H1 (cell line): ENCODE results near the gene WDR19. TPM values are rescaled to one million over a fixed set of nuclear protein-coding genes. Genes with fewer than 3 reads are reported as not detected.

ENCODE experiments used
- CTCF ChIA-PET: fragments of 300-600 bp; sonication (Branson Sonifier 250); formaldehyde crosslinking; loops from one replicate; lab custom pipeline; 2021; ENCODE audit not compliant: partially characterized antibody; lab: Charles Lee
- POLR2A ChIA-PET: fragments of 300-600 bp; sonication (Branson Sonifier 250); formaldehyde crosslinking; loops from one replicate; lab custom pipeline; 2021; ENCODE audit warnings: inconsistent platforms; ENCODE audit not compliant: partially characterized antibody; lab: Charles Lee
- DNase-seq, 2 experiments: peaks; one replicate each; pipeline versions ENCODE4 v3.0.0 to v3.0.0-alpha.2; 2010 to 2022; ENCODE audit warnings: low spot score in 2 of 2, low read depth in 1 of 2, mixed read lengths in 1 of 2
- FAIRE-seq: peaks from 2 replicates; lab custom pipeline; 2011; peaks lifted over from hg19 to GRCh38; lab: Jason Lieb, UNC
- H2AFZ ChIP-seq: 2 replicates; pipeline ENCODE4 v1.8.1; 2012; ENCODE audit warnings: low read length, inconsistent platforms
- H2AK5ac ChIP-seq: 2 replicates; pipeline ENCODE4 v1.6.1; 2013; ENCODE audit warnings: low read depth, low read length
- H2BK120ac ChIP-seq: replicated peaks from 2 replicates; pipeline ENCODE3; 2013; ENCODE audit warnings: low read depth, low read length, inconsistent platforms
- H2BK12ac ChIP-seq: 2 replicates; pipeline ENCODE4 v1.6.1; 2013; ENCODE audit warnings: low read depth, low read length
- H2BK15ac ChIP-seq: 2 replicates; pipeline ENCODE4 v1.6.1; 2013; ENCODE audit warnings: low read length
- H2BK20ac ChIP-seq: 2 replicates; pipeline ENCODE4 v1.6.1; 2013; ENCODE audit warnings: low read length
- H2BK5ac ChIP-seq: 2 replicates; pipeline ENCODE4 v1.6.1; 2013; ENCODE audit warnings: low read depth, low read length
- H3K14ac ChIP-seq: 2 replicates; pipeline ENCODE4 v1.6.1; 2013; ENCODE audit warnings: inconsistent platforms; ENCODE audit not compliant: insufficient read length
- H3K18ac ChIP-seq: 2 replicates; pipeline ENCODE4 v1.6.1; 2013; ENCODE audit warnings: low read length; ENCODE audit errors: extremely low read depth
- H3K23ac ChIP-seq: 2 replicates; pipeline ENCODE4 v1.6.1; 2013; ENCODE audit warnings: inconsistent platforms; ENCODE audit not compliant: insufficient read length
- H3K23me2 ChIP-seq: 2 replicates; pipeline ENCODE4 v1.6.1; 2013; ENCODE audit warnings: low read depth, low read length
- H3K27ac ChIP-seq: 2 replicates; pipeline ENCODE4 v1.6.1; 2011; ENCODE audit warnings: low read depth, low read length, inconsistent platforms
- H3K27me3 ChIP-seq, 4 experiments: replicated peaks in 1 of 4; 1 replicate in 1 of 4; 2 replicates in 3 of 4; pipeline versions ENCODE4 v1.6.1 to v1.8.1; 2011 to 2013; ENCODE audit warnings: low read length in 3 of 4, mild to moderate bottlenecking in 3 of 4, inconsistent platforms in 2 of 4, mixed read lengths in 2 of 4, moderate library complexity in 1 of 4; ENCODE audit not compliant: control insufficient read depth in 3 of 4, insufficient read depth in 3 of 4; ENCODE audit errors: extremely low read depth in 1 of 4
- H3K36me3 ChIP-seq, 4 experiments: 2 replicates each; pipeline versions ENCODE4 v1.6.1 to v1.8.1; 2011 to 2013; ENCODE audit warnings: mild to moderate bottlenecking in 4 of 4, low read length in 3 of 4, moderate library complexity in 2 of 4, control low read depth in 1 of 4, inconsistent platforms in 1 of 4; ENCODE audit not compliant: insufficient read depth in 4 of 4, control insufficient read depth in 2 of 4
- H3K4ac ChIP-seq: replicated peaks from 2 replicates; pipeline ENCODE3; 2013; ENCODE audit warnings: low read length, low read depth, mixed read lengths, inconsistent platforms; ENCODE audit not compliant: insufficient read length
- H3K4me1 ChIP-seq, 4 experiments: replicated peaks in 1 of 4; 1 replicate in 1 of 4; 2 replicates in 3 of 4; pipeline versions ENCODE4 v1.6.1 to v1.8.1; 2011 to 2013; ENCODE audit warnings: low read length in 3 of 4, inconsistent platforms in 2 of 4, mixed read lengths in 1 of 4; ENCODE audit not compliant: insufficient read depth in 4 of 4, control insufficient read depth in 3 of 4
- H3K4me2 ChIP-seq, 2 experiments: 2 replicates each; pipeline versions ENCODE4 v1.6.1 to v1.8.1; 2011 to 2013; ENCODE audit warnings: low read depth in 2 of 2, low read length in 2 of 2, control low read depth in 1 of 2, inconsistent platforms in 1 of 2, mild to moderate bottlenecking in 1 of 2; ENCODE audit not compliant: insufficient read depth in 1 of 2
- H3K4me3 ChIP-seq, 4 experiments: fragments of 200-600, 300-600 bp in 1 of 4; sonication (generic), shearing (Covaris generic), sonication (Bioruptor Twin) in 1 of 4; 2 replicates each; pipeline versions ENCODE4 v1.5.1 to v1.8.1; 2011 to 2016; ENCODE audit warnings: low read length in 4 of 4, low read depth in 3 of 4, control low read depth in 2 of 4, inconsistent platforms in 2 of 4, mild to moderate bottlenecking in 2 of 4, mixed read lengths in 1 of 4, moderate library complexity in 1 of 4; ENCODE audit not compliant: insufficient read depth in 2 of 4; ENCODE audit errors: extremely low read depth in 1 of 4
- H3K56ac ChIP-seq: replicated peaks from 2 replicates; pipeline ENCODE3; 2013; ENCODE audit warnings: low read depth, mild to moderate bottlenecking, mixed read lengths, low read length, inconsistent platforms; ENCODE audit not compliant: insufficient read length
- H3K79me1 ChIP-seq: 2 replicates; pipeline ENCODE4 v1.6.1; 2013; ENCODE audit warnings: low read depth, low read length, control low read depth
- H3K79me2 ChIP-seq, 2 experiments: 2 replicates each; pipeline versions ENCODE4 v1.6.1 to v1.8.1; 2012 to 2013; ENCODE audit warnings: low read length in 2 of 2, mild to moderate bottlenecking in 2 of 2, inconsistent platforms in 1 of 2; ENCODE audit not compliant: insufficient read depth in 2 of 2, control insufficient read depth in 1 of 2
- H3K9ac ChIP-seq, 4 experiments: replicated peaks in 1 of 4; 1 replicate in 1 of 4; 2 replicates in 3 of 4; pipeline versions ENCODE4 v1.6.1 to v1.8.1; 2011 to 2013; ENCODE audit warnings: low read depth in 3 of 4, low read length in 3 of 4, control low read depth in 2 of 4, mild to moderate bottlenecking in 2 of 4, moderate library complexity in 2 of 4, inconsistent platforms in 1 of 4; ENCODE audit errors: extremely low read depth in 1 of 4
- H3K9me3 ChIP-seq, 2 experiments: 2 replicates each; pipeline versions ENCODE4 v1.6.1 to v1.8.1; 2012 to 2013; ENCODE audit warnings: mild to moderate bottlenecking in 2 of 2, moderate library complexity in 2 of 2, control low read depth in 1 of 2, inconsistent platforms in 1 of 2, low read depth in 1 of 2, low read length in 1 of 2, mixed read lengths in 1 of 2; ENCODE audit not compliant: insufficient read depth in 2 of 2
- H4K20me1 ChIP-seq, 2 experiments: replicated peaks in 1 of 2; 2 replicates each; pipeline versions ENCODE3 to v1.8.1; 2011 to 2013; ENCODE audit warnings: inconsistent platforms in 2 of 2, low read length in 2 of 2, mild to moderate bottlenecking in 1 of 2; ENCODE audit not compliant: insufficient read depth in 2 of 2, control insufficient read depth in 1 of 2
- H4K5ac ChIP-seq: 2 replicates; pipeline ENCODE4 v1.6.1; 2013; ENCODE audit warnings: low read length, low read depth, mixed read lengths, inconsistent platforms; ENCODE audit not compliant: insufficient read length
- H4K8ac ChIP-seq: 2 replicates; pipeline ENCODE4 v1.8.0; 2013; ENCODE audit warnings: mild to moderate bottlenecking, moderate library complexity, low read length, inconsistent platforms; ENCODE audit not compliant: insufficient read depth; ENCODE audit errors: extremely low read depth
- H4K91ac ChIP-seq: replicated peaks from 2 replicates; pipeline ENCODE3; 2013; ENCODE audit warnings: low read length, mixed read lengths, inconsistent platforms; ENCODE audit not compliant: insufficient read length
- ASH2L ChIP-seq: fragments of 200-600, 300-600 bp; sonication (generic); IDR thresholded peaks from one replicate; pipeline ENCODE4 v1.7.1; 2017; ENCODE audit warnings: low read length
- E2F6 ChIP-seq: IDR thresholded peaks from 2 replicates; pipeline ENCODE4 v1.6.1; 2012; ENCODE audit warnings: inconsistent platforms
- PHF8 ChIP-seq: fragments of 200-600 bp; sonication (generic); conservative IDR thresholded peaks from 2 replicates; pipeline ENCODE4 v1.7.1; 2012; ENCODE audit warnings: low read depth, mild to moderate bottlenecking, inconsistent platforms, low read length, moderate library complexity
- POU5F1 ChIP-seq: IDR thresholded peaks from 2 replicates; pipeline ENCODE4 v1.6.1; 2011; ENCODE audit warnings: low read depth, mild to moderate bottlenecking, low read length, moderate library complexity
- RFX5 ChIP-seq: IDR thresholded peaks from 2 replicates; pipeline ENCODE4 v1.6.1; 2011; ENCODE audit warnings: low read depth, low read length, improper control_type of control experiment, borderline replicate concordance
- SAP30 ChIP-seq: fragments of 300-600 bp; sonication (generic); IDR thresholded peaks from 2 replicates; pipeline ENCODE4 v1.7.1; 2012; ENCODE audit warnings: low read length, moderate library complexity, mild to moderate bottlenecking, inconsistent platforms; ENCODE audit not compliant: insufficient read depth, insufficient replicate concordance
- SIX5 ChIP-seq: IDR thresholded peaks from 2 replicates; pipeline ENCODE4 v1.6.1; 2011; ENCODE audit warnings: mild to moderate bottlenecking, low read depth, low read length
- TCF12 ChIP-seq: IDR thresholded peaks from 2 replicates; pipeline ENCODE4 v1.6.1; 2011; ENCODE audit warnings: low read depth, mild to moderate bottlenecking, low read length
- WGBS, 2 experiments: shearing (Covaris generic) in 1 of 2; methylation state at CpG; one replicate each; pipeline versions ENCODE4 v1.1.6 to v1.1.7; 2013 to 2015; ENCODE audit warnings: low lambda C conversion rate in 2 of 2, mixed read lengths in 2 of 2, inconsistent platforms in 1 of 2, low coverage in 1 of 2, missing lambda C conversion rate in 1 of 2; ENCODE audit not compliant: insufficient replicate concordance in 2 of 2, insufficient coverage in 1 of 2, insufficient read length in 1 of 2; ENCODE audit errors: extremely low coverage in 1 of 2, missing lambda C conversion rate in 1 of 2; 5-methylcytosine and 5-hydroxymethylcytosine counted together
- polyA plus RNA-seq, 7 experiments: library from polyadenylated mRNA; depleted of rRNA in 3 of 7; stranded (reverse) in 5 of 7; unstranded in 2 of 7; fragments of >200 nt in 5 of 7; fragments of 200-250 nt in 2 of 7; gene quantifications; 1 replicate in 5 of 7; 2 replicates in 1 of 7; 4 replicates in 1 of 7; pipeline versions ENCODE4 v1.2.1 to v1.2.3, GENCODE V29; 2011 to 2013; ENCODE audit warnings: missing spikeins in 2 of 7, mixed read lengths in 2 of 7
- total RNA-seq: library from RNA; stranded (reverse); fragmentation: NEBNext Ultra II Directional; extraction: Animal tissue kit (Norgen Biotek cat#: 25700); gene quantifications from 2 replicates; pipeline ENCODE4 v1.2.1, GENCODE V29; 2021
- TF ChIP-seq, protein P1 (sequence below): IDR thresholded peaks from 2 replicates; pipeline ENCODE4 v1.6.1; 2011; ENCODE audit warnings: low read depth, mild to moderate bottlenecking, low read length; ENCODE audit not compliant: insufficient read depth

Gene WDR19
- total and polyA plus RNA-seq, 2 of the 8 experiments (the other 6 are each of a cell fraction or from before 2014, with no cell fraction given) = 22.2 to 23.3 TPM

DNA sequence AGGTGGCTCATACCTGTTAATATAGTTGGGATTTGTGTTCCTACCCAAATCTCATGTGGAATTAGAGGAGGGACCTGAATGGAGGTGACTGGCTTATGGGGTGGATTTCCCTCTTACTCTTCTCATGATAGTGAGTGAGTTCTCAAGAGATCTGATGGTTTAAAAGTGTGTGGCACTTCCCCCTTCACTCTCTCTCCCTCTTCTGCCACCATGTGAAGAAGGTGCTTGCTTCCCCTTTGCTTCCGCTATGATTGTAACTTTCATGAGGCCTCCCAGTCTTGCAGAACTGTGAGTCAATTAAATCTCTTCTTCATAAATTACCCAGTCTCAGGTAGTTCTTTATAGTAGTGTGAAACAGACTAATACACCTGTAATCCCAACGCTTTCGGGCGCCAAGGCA, 28.3 kb upstream of the WDR19 start:
- no peaks in the 10 kb centered on the region for H3K79me2 ChIP-seq
- CTCF ChIA-PET = interaction anchor here (0.6 to 1.6 kb wide), 2 partner anchors 252 to 299 kb away, joined by 3 read pairs; no protein-coding TSS in a partner anchor
- no peak for FAIRE-seq
- TF ChIP-seq SAP30 (no peak), TCF12 (no peak), RFX5 (no peak), POU5F1 (no peak), E2F6 (no peak), PHF8 (no peak), SIX5 (no peak), ASH2L (no peak)
- TF ChIP-seq, protein P1, sequence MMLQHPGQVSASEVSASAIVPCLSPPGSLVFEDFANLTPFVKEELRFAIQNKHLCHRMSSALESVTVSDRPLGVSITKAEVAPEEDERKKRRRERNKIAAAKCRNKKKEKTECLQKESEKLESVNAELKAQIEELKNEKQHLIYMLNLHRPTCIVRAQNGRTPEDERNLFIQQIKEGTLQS = no peak

More for the DNA sequence above, 28.3 kb upstream of the WDR19 start:
- no peak overlapping the region for H3K56ac ChIP-seq
- no peak overlapping the region for H2BK20ac ChIP-seq
- H4K5ac ChIP-seq = no peak overlapping the region
- H2BK12ac ChIP-seq = no peak overlapping the region
- H3K23me2 ChIP-seq = no peaks in the 10 kb centered on the region
- no peaks in the 10 kb centered on the region for H3K27me3 ChIP-seq
- no peak overlapping the region for H2AFZ ChIP-seq
- no peak overlapping the region for H3K4me3 ChIP-seq
- no peaks in the 10 kb centered on the region for H3K36me3 ChIP-seq
- POLR2A ChIA-PET = no interaction called here
- no peak overlapping the region for H3K4me2 ChIP-seq
- H3K4ac ChIP-seq = no peak overlapping the region
- H2BK120ac ChIP-seq = no peak overlapping the region
- H4K20me1 ChIP-seq = no peaks in the 10 kb centered on the region
- no peak overlapping the region for H2BK5ac ChIP-seq
- H3K18ac ChIP-seq = no peak overlapping the region
- H4K8ac ChIP-seq = no peak overlapping the region
- H3K9ac ChIP-seq = no peak overlapping the region
- no peak for DNase-seq
- H3K27ac ChIP-seq = no peak overlapping the region
- no peaks in the 10 kb centered on the region for H3K4me1 ChIP-seq
- no peaks in the 10 kb centered on the region for H3K9me3 ChIP-seq
- H2AK5ac ChIP-seq = no peak overlapping the region
- no peak overlapping the region for H4K91ac ChIP-seq
- 94% methylated on average over 4 of the region's 4 CpGs; no CpG with 5 or more reads in 1 of the 2 experiments for WGBS, 2 experiments
- no peak overlapping the region for H3K23ac ChIP-seq
- H2BK15ac ChIP-seq = no peak overlapping the region
- no peak overlapping the region for H3K14ac ChIP-seq
- H3K79me1 ChIP-seq = no peaks in the 10 kb centered on the region
